ENCODE results near the gene MOCS1. TPM values are rescaled to one million over a fixed set of nuclear protein-coding genes. Genes with fewer than 3 reads are reported as not detected.

MOCS1 gene
- total and polyA plus RNA-seq, 9 of the 15 experiments (the other 6 are each of a cell fraction or from before 2014, with no cell fraction given) = 0.69 to 12.7 (median 8.7) TPM

- TF ChIP-seq REST (IDR thresholded peaks at IDR 0.05; ENCODE audit: borderline replicate concordance) (no peak), REST (CRISPR knock-in tag; IDR thresholded peaks at IDR 0.05; ENCODE audit: low read depth) (no peak), ZNF507 (tag; conservative IDR thresholded peaks at IDR 0.05) (no peak), ZNF589 (CRISPR knock-in tag; IDR thresholded peaks at IDR 0.05; ENCODE audit: low read depth) (peak; percentile 93), ZNF561 (CRISPR knock-in tag; conservative IDR thresholded peaks at IDR 0.05) (peak; percentile 63; the same call in 1 of the 2 replicates), KAT2B (IDR thresholded peaks at IDR 0.05; ENCODE audit: low read depth, low read length) (no peak), POLR3A (IDR thresholded peaks at IDR 0.05; ENCODE audit: borderline replicate concordance, extremely low read depth, insufficient read depth, insufficient read length) (no peak), ATF3 (IDR thresholded peaks at IDR 0.05) (peak; percentile 63; the same call in 1 of the 2 replicates), ATF3 (CRISPR knock-in tag; conservative IDR thresholded peaks at IDR 0.05) (no peak), CXXC5 (CRISPR knock-in tag; IDR thresholded peaks at IDR 0.05) (peak; percentile 69), SMARCB1 (IDR thresholded peaks at IDR 0.05; ENCODE audit: insufficient read length, low read depth) (no peak), ZNF41 (CRISPR knock-in tag; conservative IDR thresholded peaks at IDR 0.05) (0 out of 2 replicates have a peak, but pooled peaks have one; percentile 44), HDAC1 (IDR thresholded peaks at IDR 0.05) (no peak), CREB1 (IDR thresholded peaks at IDR 0.05) (no peak), CREB1 (CRISPR knock-in tag; IDR thresholded peaks at IDR 0.05) (no peak), ADNP (tag; IDR thresholded peaks at IDR 0.05) (no peak), DACH1 (IDR thresholded peaks at IDR 0.05; ENCODE audit: partially characterized antibody) (no peak), NCOA2 (IDR thresholded peaks at IDR 0.05; ENCODE audit: partially characterized antibody in 2 of 2) (no peak)
- TF ChIP-seq, protein P1, sequence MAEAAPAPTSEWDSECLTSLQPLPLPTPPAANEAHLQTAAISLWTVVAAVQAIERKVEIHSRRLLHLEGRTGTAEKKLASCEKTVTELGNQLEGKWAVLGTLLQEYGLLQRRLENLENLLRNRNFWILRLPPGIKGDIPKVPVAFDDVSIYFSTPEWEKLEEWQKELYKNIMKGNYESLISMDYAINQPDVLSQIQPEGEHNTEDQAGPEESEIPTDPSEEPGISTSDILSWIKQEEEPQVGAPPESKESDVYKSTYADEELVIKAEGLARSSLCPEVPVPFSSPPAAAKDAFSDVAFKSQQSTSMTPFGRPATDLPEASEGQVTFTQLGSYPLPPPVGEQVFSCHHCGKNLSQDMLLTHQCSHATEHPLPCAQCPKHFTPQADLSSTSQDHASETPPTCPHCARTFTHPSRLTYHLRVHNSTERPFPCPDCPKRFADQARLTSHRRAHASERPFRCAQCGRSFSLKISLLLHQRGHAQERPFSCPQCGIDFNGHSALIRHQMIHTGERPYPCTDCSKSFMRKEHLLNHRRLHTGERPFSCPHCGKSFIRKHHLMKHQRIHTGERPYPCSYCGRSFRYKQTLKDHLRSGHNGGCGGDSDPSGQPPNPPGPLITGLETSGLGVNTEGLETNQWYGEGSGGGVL (CRISPR knock-in tag; IDR thresholded peaks at IDR 0.05) = 0 out of 2 replicates have a peak, but pooled peaks have one; percentile 18
Observed at GRCh38 chr6:39950125-39950720, 16.0 kb upstream of the MOCS1 start (continued).
